AG08396 (cell line): Measurements from ENCODE around the gene NR1H3.

Experiments used
- DNase-seq: peaks from one replicate; pipeline ENCODE4 v3.0.0; 2012; ENCODE audit warnings: low spot score, mixed read lengths

NR1H3 gene

GRCh38 chr11:47269829-47270305 is 12.1 kb downstream of the NR1H3 start, which contains the start of gene MADD:
TSS of gene MADD (plus strand) at chr11:47270133.
- peak; percentile 97 for DNase-seq

GRCh38 chr11:47270331-47271271 is 12.8 kb downstream of the NR1H3 start:
- peak; percentile 42 for DNase-seq

DNA sequence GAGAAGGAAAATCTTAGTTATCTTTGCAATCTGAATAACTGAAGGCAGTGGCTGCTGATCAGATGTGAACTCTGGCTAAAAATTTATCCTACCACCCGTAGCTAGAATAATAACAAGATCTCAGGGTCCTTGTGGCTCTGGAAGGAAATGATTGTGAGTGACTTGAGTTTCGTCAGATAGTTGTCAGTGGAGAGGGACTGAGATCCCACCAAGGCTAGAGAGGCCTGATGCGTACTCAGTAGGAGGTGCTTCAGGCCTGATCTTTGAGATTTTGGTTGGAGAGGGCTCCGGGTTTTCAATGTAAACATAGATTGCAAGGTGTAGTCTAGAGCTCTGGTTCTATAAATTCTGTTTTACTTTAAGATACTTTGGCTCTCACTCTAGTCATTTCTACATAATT is 13.5 kb downstream of the NR1H3 start:
- DNase-seq, result no peak

DNA sequence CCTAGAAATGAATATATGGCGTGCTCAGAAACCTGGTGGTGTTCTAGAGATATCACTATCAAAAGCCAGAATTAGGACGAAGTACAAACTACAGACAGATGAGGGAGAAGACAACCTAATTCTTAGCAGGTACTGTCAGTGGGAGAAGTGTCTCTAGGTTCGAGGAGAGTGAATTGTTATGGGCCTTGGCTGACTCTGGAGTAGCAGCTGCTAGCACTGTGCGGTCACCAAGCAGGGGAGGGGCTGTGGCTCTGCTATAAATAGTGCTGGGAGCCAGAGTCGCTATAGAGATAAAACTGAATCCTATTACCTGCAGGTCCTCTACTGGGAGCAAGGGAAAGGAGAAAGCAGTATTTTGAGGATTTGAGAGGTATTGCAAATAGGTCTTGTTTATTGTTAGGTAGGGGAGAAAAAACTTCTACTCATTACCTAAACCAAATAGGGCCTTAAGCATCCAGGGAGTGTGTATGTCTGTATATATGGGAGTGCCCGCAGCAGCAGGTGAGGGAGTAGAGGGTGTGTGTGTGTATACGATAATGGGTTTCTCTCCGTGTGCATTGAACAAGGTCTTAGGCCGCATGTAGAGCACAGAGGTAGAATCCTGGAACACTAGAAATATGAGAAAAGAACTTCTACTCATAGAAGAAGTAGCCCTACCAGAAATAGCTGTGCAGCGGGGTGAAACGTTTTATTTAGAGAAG is 14.3 kb downstream of the NR1H3 start:
- DNase-seq, result no peak

DNA sequence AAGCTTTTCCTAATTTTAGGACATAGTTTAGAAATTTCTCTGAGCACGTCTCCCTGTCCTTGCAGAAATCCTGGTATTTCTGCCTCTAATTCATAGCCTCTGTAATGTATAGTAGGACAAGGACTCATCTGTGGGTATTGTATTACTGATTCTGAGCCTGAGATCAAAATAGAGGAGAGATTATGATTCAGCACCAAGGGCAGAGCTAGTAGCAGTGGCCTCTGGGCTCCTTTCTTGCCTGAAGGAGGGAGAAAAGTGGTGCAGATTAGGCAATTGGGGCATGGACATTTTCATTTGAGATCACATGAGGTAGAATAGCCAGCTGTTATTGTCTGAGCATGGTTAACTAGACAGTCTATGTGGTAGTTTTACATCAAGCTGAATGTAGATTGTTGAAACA is 14.9 kb downstream of the NR1H3 start:
- peak; percentile 51 for DNase-seq

DNA sequence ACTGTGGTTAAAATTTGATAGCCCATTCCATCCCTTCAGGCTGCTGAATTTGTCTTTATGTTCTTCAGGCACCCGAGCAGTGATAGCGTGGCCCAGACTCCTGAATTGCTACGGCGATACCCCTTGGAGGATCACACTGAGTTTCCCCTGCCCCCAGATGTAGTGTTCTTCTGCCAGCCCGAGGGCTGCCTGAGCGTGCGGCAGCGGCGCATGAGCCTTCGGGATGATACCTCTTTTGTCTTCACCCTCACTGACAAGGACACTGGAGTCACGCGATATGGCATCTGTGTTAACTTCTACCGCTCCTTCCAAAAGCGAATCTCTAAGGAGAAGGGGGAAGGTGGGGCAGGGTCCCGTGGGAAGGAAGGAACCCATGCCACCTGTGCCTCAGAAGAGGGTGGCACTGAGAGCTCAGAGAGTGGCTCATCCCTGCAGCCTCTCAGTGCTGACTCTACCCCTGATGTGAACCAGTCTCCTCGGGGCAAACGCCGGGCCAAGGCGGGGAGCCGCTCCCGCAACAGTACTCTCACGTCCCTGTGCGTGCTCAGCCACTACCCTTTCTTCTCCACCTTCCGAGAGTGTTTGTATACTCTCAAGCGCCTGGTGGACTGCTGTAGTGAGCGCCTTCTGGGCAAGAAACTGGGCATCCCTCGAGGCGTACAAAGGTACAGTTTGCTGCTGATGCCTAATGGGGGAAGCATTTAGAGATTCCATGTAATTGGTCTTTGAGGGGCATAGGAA is 16.9 kb downstream of the NR1H3 start:
- no peak for DNase-seq

GRCh38 chr11:47276923-47277322 is 19.1 kb downstream of the NR1H3 start:
- no peak for DNase-seq

DNA sequence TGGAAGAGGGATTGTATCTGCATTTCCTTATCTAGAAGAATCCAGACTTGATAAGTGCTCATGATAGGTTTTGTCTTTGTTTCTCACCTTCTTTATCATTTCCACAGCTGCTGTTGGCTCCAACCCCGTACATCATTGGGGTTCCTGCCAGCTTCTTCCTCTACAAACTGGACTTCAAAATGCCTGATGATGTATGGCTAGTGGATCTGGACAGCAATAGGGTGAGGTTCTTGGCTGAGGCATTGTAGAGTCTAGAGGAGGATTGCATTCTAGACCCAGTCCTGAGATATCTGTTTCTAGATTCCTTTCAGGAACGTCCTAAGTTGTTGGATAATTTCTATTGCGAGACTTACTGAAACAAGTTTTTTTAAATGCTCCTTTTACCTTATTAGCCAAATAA is 20.3 kb downstream of the NR1H3 start:
- DNase-seq, result no peak

GRCh38 chr11:47278769-47279168 is 21.0 kb downstream of the NR1H3 start:
- no peak for DNase-seq

DNA sequence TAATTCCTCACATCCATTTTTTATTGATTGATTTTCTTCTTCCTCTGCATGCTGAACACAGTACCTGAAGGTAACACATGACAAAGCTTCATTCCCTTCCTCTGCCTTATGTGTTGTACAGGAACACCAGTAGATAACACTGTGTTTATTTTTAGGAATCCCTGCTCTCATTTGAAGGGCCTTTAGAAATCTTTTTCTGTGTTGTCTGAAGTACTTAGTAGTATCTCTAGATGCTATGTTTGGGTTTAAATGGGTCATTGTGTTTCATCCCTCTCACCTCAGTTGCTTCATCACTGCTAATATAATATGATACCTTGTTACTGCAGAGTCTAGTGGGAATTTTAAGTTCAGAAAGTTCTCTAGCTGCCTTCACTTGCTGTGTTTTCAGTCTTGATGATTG is 22.3 kb downstream of the NR1H3 start:
- no peak for DNase-seq

- DNase-seq, result no peak
Measured at GRCh38 chr11:47280860-47281259, 23.1 kb downstream of the NR1H3 start.

DNA sequence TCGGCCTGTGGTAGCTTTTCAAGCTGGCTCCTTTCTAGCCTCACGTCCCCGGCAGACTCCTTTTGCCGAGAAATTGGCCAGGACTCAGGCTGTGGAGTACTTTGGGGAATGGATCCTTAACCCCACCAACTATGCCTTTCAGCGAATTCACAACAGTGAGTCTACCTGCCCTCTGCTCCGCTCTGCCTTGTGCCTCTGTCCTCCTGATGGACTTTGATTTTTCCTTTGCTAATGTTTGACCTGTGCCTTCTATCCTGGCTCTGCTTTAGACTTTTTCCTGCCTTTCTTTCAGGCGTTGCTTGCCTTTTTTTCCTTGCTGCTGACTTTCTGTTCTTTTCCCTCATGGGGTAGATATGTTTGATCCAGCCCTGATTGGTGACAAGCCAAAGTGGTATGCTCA is 24.7 kb downstream of the NR1H3 start:
- DNase-seq, result no peak

- DNase-seq, result no peak
Measured at GRCh38 chr11:47284151-47284550, 26.4 kb downstream of the NR1H3 start.

- DNase-seq, result no peak
Measured at GRCh38 chr11:47285969-47286770, 28.4 kb downstream of the NR1H3 start.

- no peak for DNase-seq
Measured at GRCh38 chr11:47288066-47288465, 30.3 kb downstream of the NR1H3 start.

GRCh38 chr11:47289856-47290255 is 32.1 kb downstream of the NR1H3 start:
- DNase-seq, result no peak

DNA sequence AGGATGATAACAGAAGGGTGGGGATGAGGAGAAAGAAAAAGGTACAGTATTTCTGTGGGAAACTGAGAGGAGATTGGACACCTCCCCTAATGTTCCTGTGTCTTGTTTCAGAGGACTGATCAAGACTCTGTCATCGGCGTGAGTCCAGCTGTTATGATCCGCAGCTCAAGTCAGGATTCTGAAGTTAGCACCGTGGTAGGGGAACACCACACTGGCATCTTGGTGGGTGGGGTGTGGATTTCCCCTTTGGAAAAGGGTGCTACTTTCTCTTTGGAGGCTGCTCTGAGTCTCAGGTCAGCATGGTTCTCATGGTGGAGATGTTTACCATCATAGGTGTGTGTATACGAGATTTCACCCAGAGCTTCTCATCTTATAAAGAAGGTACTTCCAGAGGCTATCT is 37.6 kb downstream of the NR1H3 start:
- no peak for DNase-seq

DNA sequence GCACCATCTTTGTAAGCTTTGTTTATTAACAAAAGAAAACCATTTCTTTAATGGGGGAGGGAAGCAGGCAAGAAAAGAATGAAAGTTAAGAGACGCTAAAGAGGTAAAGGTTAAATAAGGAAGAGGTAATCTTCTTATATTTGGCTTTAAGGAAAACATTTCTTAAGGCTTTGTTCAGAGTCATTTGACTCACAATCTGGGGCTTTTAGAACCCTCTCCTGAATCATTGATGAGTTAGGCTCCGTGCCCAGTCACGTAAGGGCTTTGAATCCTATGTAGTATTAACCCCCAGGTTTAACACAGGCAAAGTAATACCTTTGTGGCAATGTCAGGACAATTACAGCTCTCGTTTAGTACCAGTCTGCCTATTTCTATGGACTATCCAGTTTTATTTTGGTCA is 38.2 kb downstream of the NR1H3 start:
- DNase-seq, result no peak

- no peak for DNase-seq
Measured at GRCh38 chr11:47299078-47299477, 41.3 kb downstream of the NR1H3 start.

GRCh38 chr11:47302853-47303252 is 45.1 kb downstream of the NR1H3 start:
- no peak for DNase-seq

DNA sequence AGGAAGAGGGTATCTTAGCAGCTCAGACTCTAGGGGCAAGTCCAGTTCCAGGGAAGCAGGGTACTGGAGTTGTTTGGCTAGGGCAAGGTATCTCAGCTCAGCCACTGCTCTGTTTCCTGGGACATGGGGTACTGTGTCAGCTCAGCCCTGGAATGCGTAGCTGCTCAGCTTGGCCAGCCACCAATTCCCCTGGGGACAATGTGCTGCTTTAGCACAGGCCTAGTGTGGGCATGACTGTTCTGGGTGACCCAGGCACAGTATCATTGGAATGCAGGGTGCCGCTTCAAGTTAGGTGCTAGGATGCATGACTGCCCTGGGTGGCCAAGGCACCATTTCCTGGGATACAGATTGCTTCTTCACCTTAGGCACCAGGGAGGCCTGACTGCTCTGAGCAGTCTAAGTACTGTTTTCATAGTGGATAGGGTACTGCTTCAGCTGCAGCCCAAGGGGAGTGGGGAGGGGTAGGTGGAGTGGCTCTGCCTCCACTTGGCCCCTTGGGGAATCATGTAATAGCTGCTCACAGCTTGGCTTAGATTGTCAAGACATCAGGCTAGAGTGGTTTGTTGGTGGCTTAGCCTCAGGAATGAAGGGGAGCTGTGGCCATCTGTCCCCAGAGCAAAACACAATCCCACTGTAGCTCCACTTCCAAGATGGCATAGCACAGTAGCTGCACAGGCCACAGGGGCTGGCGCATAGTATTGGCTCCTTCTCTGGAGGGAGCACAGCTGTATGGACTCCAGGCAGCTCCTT is 48.1 kb downstream of the NR1H3 start:
- DNase-seq, result no peak
